ENCODE data around the gene METTL23. TPM values are rescaled to one million over a fixed set of nuclear protein-coding genes. Genes with fewer than 3 reads are reported as not detected.

Gene METTL23
- total RNA-seq, 4 donors from 2014 or later: 23.7 to 56.4 (median 31.2) TPM

GRCh38 chr17:76736349-76737081, 9.9 kb downstream of the METTL23 start:
- TF ChIP-seq, protein P1, sequence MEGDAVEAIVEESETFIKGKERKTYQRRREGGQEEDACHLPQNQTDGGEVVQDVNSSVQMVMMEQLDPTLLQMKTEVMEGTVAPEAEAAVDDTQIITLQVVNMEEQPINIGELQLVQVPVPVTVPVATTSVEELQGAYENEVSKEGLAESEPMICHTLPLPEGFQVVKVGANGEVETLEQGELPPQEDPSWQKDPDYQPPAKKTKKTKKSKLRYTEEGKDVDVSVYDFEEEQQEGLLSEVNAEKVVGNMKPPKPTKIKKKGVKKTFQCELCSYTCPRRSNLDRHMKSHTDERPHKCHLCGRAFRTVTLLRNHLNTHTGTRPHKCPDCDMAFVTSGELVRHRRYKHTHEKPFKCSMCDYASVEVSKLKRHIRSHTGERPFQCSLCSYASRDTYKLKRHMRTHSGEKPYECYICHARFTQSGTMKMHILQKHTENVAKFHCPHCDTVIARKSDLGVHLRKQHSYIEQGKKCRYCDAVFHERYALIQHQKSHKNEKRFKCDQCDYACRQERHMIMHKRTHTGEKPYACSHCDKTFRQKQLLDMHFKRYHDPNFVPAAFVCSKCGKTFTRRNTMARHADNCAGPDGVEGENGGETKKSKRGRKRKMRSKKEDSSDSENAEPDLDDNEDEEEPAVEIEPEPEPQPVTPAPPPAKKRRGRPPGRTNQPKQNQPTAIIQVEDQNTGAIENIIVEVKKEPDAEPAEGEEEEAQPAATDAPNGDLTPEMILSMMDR (IDR thresholded peaks at IDR 0.05; ENCODE audit: low read depth): no peak

GRCh38 chr17:76737082-76737675, 10.5 kb downstream of the METTL23 start, which contains the start of gene SRSF2:
TSS of gene SRSF2 (minus strand) at chr17:76737331. CDS start at chr17:76737160, 171 bp downstream.
- TF ChIP-seq, protein P1 (IDR thresholded peaks at IDR 0.05; ENCODE audit: low read depth): no peak

DNA sequence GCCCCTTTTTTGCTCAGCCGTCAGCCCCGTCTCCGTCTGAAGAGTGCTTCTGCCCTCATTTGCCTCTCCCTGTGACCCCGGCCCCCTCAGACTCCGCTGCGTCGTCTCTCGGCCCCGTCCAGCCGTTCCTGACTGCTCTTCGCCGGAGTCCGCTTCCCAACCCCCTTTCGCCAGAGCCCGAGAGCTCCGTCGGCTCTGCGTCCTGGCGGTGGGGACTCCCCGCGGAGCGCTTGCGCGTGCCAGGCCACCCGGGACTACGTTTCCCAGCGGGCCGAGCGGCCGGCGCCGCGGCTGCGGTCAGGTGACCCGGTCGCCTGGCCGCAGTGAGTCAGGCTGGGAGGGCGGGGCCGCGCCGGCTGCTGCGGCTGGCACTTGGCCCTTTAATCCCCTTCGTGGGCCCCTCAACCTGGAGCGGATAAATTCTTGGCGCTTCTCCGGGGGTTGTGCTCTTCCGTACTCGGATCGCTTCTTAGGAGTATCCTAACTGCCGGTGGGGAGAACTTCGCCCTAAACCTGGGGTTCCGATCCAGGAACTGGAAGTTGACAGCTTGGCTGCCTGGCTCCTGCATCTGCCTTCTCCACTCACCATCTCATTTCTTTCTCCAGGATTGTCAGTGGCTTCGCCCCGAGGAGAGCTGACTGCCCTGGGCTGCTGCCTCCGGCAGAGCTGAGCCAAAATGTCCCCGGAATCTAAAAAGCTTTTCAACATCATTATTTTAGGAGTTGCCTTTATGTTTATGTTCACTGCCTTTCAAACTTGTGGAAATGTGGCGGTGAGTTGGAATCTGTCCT, 11.2 kb downstream of the METTL23 start, which contains the start of gene MFSD11:
Gene MFSD11 (plus strand): TSS at position 444 of the 792 bp plus-strand sequence. CDS start 234 bp downstream, at position 678.
- TF ChIP-seq, protein P1 (IDR thresholded peaks at IDR 0.05; ENCODE audit: low read depth): no peak

DNA sequence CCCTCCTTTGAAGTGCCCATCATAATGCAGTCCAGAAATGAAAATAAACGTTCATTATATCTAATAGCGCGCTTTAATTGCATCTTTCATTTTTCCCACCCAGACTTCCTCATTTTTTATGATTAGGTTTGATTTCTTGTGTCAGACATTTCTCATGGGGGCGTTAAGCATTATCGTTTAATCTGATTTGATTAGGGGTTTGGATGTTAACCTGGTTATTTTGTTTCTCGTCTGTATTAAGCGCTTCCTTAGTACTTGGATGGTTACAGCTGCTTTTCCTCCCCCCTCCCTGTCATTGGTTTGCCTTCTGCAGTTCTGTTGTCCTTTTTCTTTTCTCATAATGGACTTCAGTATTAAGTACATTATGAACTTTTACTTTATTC, 11.8 kb downstream of the METTL23 start:
- TF ChIP-seq, protein P1 (IDR thresholded peaks at IDR 0.05; ENCODE audit: low read depth): no peak

GRCh38 chr17:76740329-76741118, 13.9 kb downstream of the METTL23 start:
- TF ChIP-seq, protein P1 (IDR thresholded peaks at IDR 0.05; ENCODE audit: low read depth): no peak

DNA sequence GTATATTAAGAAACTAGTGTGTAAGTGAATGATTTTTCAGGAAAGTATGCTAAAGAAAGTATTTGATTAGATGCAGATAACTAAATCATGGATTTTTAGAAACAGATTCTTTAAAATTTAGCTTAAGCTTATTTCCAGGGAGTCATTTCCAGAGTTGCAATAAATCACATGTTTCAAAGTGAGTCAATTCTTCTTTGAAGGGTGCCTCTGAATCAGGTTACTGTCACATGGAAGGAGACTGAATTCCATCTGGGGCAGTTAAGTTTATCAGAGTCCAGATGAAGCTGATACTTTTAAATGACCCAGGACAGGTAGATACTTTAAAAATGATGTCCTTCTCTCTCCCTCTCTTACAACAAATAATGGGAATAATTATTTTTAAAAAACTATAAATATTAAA, 16.3 kb downstream of the METTL23 start:
- TF ChIP-seq, protein P1 (IDR thresholded peaks at IDR 0.05; ENCODE audit: low read depth): no peak
